H9 (cell line): ENCODE data around the gene DCDC2C. TPM values are rescaled to one million over a fixed set of nuclear protein-coding genes. Genes with fewer than 3 reads are reported as not detected.

Experiments used
- DNase-seq: peaks from one replicate; pipeline ENCODE4 v3.0.0-alpha.2; 2017
- H2AFZ ChIP-seq: one replicate; pipeline ENCODE4 v1.6.1; 2013; ENCODE audit warnings: mild to moderate bottlenecking, low read length, control low read depth, moderate library complexity
- H2AK5ac ChIP-seq: 2 replicates; pipeline ENCODE4 v1.6.1; 2013; ENCODE audit warnings: low read length, control low read depth, mixed read lengths; ENCODE audit not compliant: insufficient read length
- H2BK120ac ChIP-seq: one replicate; pipeline ENCODE4 v1.6.1; 2013; ENCODE audit warnings: low read depth, mild to moderate bottlenecking, low read length, control low read depth, inconsistent platforms; ENCODE audit not compliant: poor library complexity, severe bottlenecking
- H2BK12ac ChIP-seq: 2 replicates; pipeline ENCODE4 v1.6.1; 2013; ENCODE audit warnings: low read length, control low read depth, mixed read lengths, low read depth; ENCODE audit not compliant: insufficient read length
- H2BK15ac ChIP-seq: 2 replicates; pipeline ENCODE4 v1.6.1; 2013; ENCODE audit warnings: low read depth, low read length, control low read depth
- H2BK20ac ChIP-seq: one replicate; pipeline ENCODE4 v1.6.1; 2013; ENCODE audit warnings: low read depth, mild to moderate bottlenecking, low read length, control low read depth, inconsistent platforms; ENCODE audit not compliant: poor library complexity, severe bottlenecking
- H2BK5ac ChIP-seq: 2 replicates; pipeline ENCODE4 v1.6.1; 2013; ENCODE audit warnings: low read length, control low read depth, mixed read lengths; ENCODE audit not compliant: insufficient read length
- H3K14ac ChIP-seq: 2 replicates; pipeline ENCODE4 v1.6.1; 2013; ENCODE audit warnings: low read length, control low read depth; ENCODE audit not compliant: insufficient read depth
- H3K18ac ChIP-seq: 2 replicates; pipeline ENCODE4 v1.6.1; 2013; ENCODE audit warnings: low read depth, mild to moderate bottlenecking, mixed read lengths, low read length, control low read depth; ENCODE audit not compliant: insufficient read length
- H3K23ac ChIP-seq: 2 replicates; pipeline ENCODE4 v1.6.1; 2013; ENCODE audit warnings: low read length, control low read depth, mixed read lengths, low read depth; ENCODE audit not compliant: insufficient read length
- H3K23me2 ChIP-seq: 2 replicates; pipeline ENCODE4 v1.6.1; 2013; ENCODE audit warnings: low read depth, mild to moderate bottlenecking, mixed read lengths, low read length, control low read depth; ENCODE audit not compliant: insufficient read length, poor library complexity, severe bottlenecking
- H3K27ac ChIP-seq: 2 replicates; pipeline ENCODE4 v1.5.1; 2013; ENCODE audit warnings: low read length, control low read depth, mixed read lengths, low read depth; ENCODE audit not compliant: insufficient read length
- H3K27me3 ChIP-seq: 2 replicates; pipeline ENCODE4 v1.6.1; 2013; ENCODE audit warnings: low read length, control low read depth, inconsistent platforms; ENCODE audit not compliant: insufficient read depth
- H3K4ac ChIP-seq: 2 replicates; pipeline ENCODE4 v1.6.1; 2013; ENCODE audit warnings: low read depth, mild to moderate bottlenecking, control low read depth, inconsistent platforms, low read length, moderate library complexity
- H3K4me1 ChIP-seq: 2 replicates; pipeline ENCODE4 v1.6.1; 2013; ENCODE audit warnings: low read length, control low read depth, inconsistent platforms; ENCODE audit not compliant: insufficient read depth
- H3K4me2 ChIP-seq: 2 replicates; pipeline ENCODE4 v1.6.1; 2013; ENCODE audit warnings: low read length, control low read depth, mixed read lengths; ENCODE audit not compliant: insufficient read length, insufficient read depth
- H3K56ac ChIP-seq: 2 replicates; pipeline ENCODE4 v1.6.1; 2013; ENCODE audit warnings: low read depth, mild to moderate bottlenecking, mixed read lengths, low read length, control low read depth; ENCODE audit not compliant: insufficient read length
- H3K79me1 ChIP-seq: 2 replicates; pipeline ENCODE4 v1.6.1; 2013; ENCODE audit warnings: low read depth, mild to moderate bottlenecking, moderate library complexity, low read length, control low read depth, inconsistent platforms; ENCODE audit not compliant: insufficient read depth, poor library complexity, severe bottlenecking
- H3K79me2 ChIP-seq: 2 replicates; pipeline ENCODE4 v1.6.1; 2013; ENCODE audit warnings: low read length, control low read depth, inconsistent platforms; ENCODE audit not compliant: insufficient read depth
- H3K9ac ChIP-seq: 2 replicates; pipeline ENCODE4 v1.6.1; 2013; ENCODE audit warnings: low read length, control low read depth, mixed read lengths; ENCODE audit not compliant: insufficient read length; ENCODE audit errors: extremely low read depth
- H3K9me3 ChIP-seq: one replicate; pipeline ENCODE4 v1.6.1; 2013; ENCODE audit warnings: low read depth, low read length, inconsistent platforms; ENCODE audit not compliant: control insufficient read depth
- H3T11ph ChIP-seq: one replicate; pipeline ENCODE4 v1.6.1; 2013; ENCODE audit warnings: mild to moderate bottlenecking, low read length, control low read depth, inconsistent platforms
- H4K20me1 ChIP-seq: one replicate; pipeline ENCODE4 v1.6.1; 2013; ENCODE audit not compliant: control insufficient read depth, insufficient read length, insufficient read depth
- H4K5ac ChIP-seq: 2 replicates; pipeline ENCODE4 v1.6.1; 2013; ENCODE audit warnings: low read depth, mild to moderate bottlenecking, mixed read lengths, low read length, control low read depth; ENCODE audit not compliant: insufficient read length
- H4K8ac ChIP-seq: replicated peaks from 2 replicates; pipeline ENCODE4 v1.6.1; 2013; ENCODE audit warnings: low read length, control low read depth, mixed read lengths, low read depth; ENCODE audit not compliant: insufficient read length
- H4K91ac ChIP-seq: 2 replicates; pipeline ENCODE4 v1.6.1; 2013; ENCODE audit warnings: low read depth, mild to moderate bottlenecking, moderate library complexity, mixed read lengths, low read length, control low read depth; ENCODE audit not compliant: insufficient read length
- H3K27ac Mint-ChIP-seq, 3 experiments: 2 replicates in 2 of 3; 3 replicates in 1 of 3; pipeline ENCODE4 v1.8.0; 2020 to 2021; ENCODE audit warnings: mixed read lengths in 3 of 3, mild to moderate bottlenecking in 1 of 3, moderate library complexity in 1 of 3
- H3K27me3 Mint-ChIP-seq: 2 replicates; pipeline ENCODE4 v1.8.0; 2021; ENCODE audit warnings: low read depth, mild to moderate bottlenecking, moderate library complexity, mixed read lengths
- H3K36me3 Mint-ChIP-seq, 3 experiments: 2 replicates in 2 of 3; 3 replicates in 1 of 3; pipeline ENCODE4 v1.8.0; 2020 to 2021; ENCODE audit warnings: low read depth in 3 of 3, mixed read lengths in 3 of 3; ENCODE audit not compliant: insufficient read depth in 1 of 3
- H3K4me1 Mint-ChIP-seq, 2 experiments: 2 replicates each; pipeline ENCODE4 v1.8.0; 2020; ENCODE audit warnings: mixed read lengths in 2 of 2
- H3K4me3 Mint-ChIP-seq, 2 experiments: 2 replicates in 1 of 2; 3 replicates in 1 of 2; pipeline ENCODE4 v1.8.0; 2020 to 2021; ENCODE audit warnings: mild to moderate bottlenecking in 2 of 2, mixed read lengths in 2 of 2, moderate library complexity in 1 of 2
- H3K9me3 Mint-ChIP-seq, 2 experiments: 2 replicates in 1 of 2; 3 replicates in 1 of 2; pipeline ENCODE4 v1.8.0; 2020; ENCODE audit warnings: mild to moderate bottlenecking in 2 of 2, mixed read lengths in 2 of 2, moderate library complexity in 1 of 2
- CTCF ChIP-seq: fragments of 200-600 bp; sonication (generic); conservative IDR thresholded peaks from 3 replicates; pipeline ENCODE4 v1.8.0; 2021; ENCODE audit warnings: antibody characterized with exemption, mild to moderate bottlenecking
- WGBS: extraction: QIAGEN DNeasy Blood & Tissue Kit; methylation state at CpG from one replicate; pipeline ENCODE4 v1.1.7; 2013; ENCODE audit warnings: missing lambda C conversion rate, low lambda C conversion rate, mixed read lengths; ENCODE audit not compliant: insufficient read length; ENCODE audit errors: extremely low coverage; 5-methylcytosine and 5-hydroxymethylcytosine counted together
- total RNA-seq: library from RNA; stranded (reverse); gene quantifications from 2 replicates; pipeline ENCODE4 v1.2.1, GENCODE V29; 2021

The DCDC2C gene
- total RNA-seq, 1 experiment from 2014 or later, result not detected

GRCh38 chr2:3704692-3705091 is 1.3 kb downstream of the DCDC2C start:
- H3K9ac ChIP-seq, result no peak overlapping the region
- H4K20me1 ChIP-seq, result no peaks in the 10 kb centered on the region
- H3K79me2 ChIP-seq, result no peaks in the 10 kb centered on the region
- no peak for TF ChIP-seq CTCF
- H3K4me1 Mint-ChIP-seq, result peaks cover 13 to 14% of the 10 kb centered on the region in 2 experiments
- H4K8ac ChIP-seq, result no peak overlapping the region
- no peak overlapping the region for H3K56ac ChIP-seq
- peaks cover 7 to 8% of the 10 kb centered on the region in 2 experiments for H3K9me3 Mint-ChIP-seq
- no peak overlapping the region for H4K5ac ChIP-seq
- no peak overlapping the region for H3K4me2 ChIP-seq
- no peak overlapping the region for H3T11ph ChIP-seq
- H3K27me3 ChIP-seq, result no peaks in the 10 kb centered on the region; the same call in 1 of the 2 replicates
- no peaks in the 10 kb centered on the region for H3K79me1 ChIP-seq
- H3K27ac Mint-ChIP-seq, result peak overlapping the region in 1 of 3 experiments; percentile 45; a peak in 1 of 7 replicates
- H3K4ac ChIP-seq, result no peak overlapping the region
- no peak overlapping the region for H2BK15ac ChIP-seq
- H3K23me2 ChIP-seq, result no peaks in the 10 kb centered on the region
- no peak overlapping the region for H2AK5ac ChIP-seq
- no peak overlapping the region for H3K27ac ChIP-seq
- H3K14ac ChIP-seq, result no peak overlapping the region
- H3K23ac ChIP-seq, result no peak overlapping the region
- no peaks in the 10 kb centered on the region for H3K9me3 ChIP-seq
- no peak overlapping the region for H4K91ac ChIP-seq
- WGBS, result no CpG with 5 or more reads among the region's 6 CpGs
- H3K4me1 ChIP-seq, result no peaks in the 10 kb centered on the region; the same call in 1 of the 2 replicates
- no peak overlapping the region for H2BK20ac ChIP-seq
- H2BK12ac ChIP-seq, result no peak overlapping the region
- no peak overlapping the region for H3K18ac ChIP-seq
- H3K4me3 Mint-ChIP-seq, result peak overlapping the region; percentile 1 to 53; a peak in 4 of 5 replicates
- H3K27me3 Mint-ChIP-seq, result peaks cover 64% of the 10 kb centered on the region
- H3K36me3 Mint-ChIP-seq, result peaks cover 0 to 6% (median 3%) of the 10 kb centered on the region in 3 experiments; a peak in 2 of 7 replicates
- no peak overlapping the region for H2BK5ac ChIP-seq
- no peak overlapping the region for H2BK120ac ChIP-seq
- DNase-seq, result no peak
- H2AFZ ChIP-seq, result no peak overlapping the region
